HUES6 (cell line): ENCODE results near the gene PCBP3.

ENCODE experiments used
- H3K27ac ChIP-seq: 2 replicates; pipeline ENCODE4 v1.7.0; 2013; ENCODE audit warnings: low read depth, mild to moderate bottlenecking, low read length, inconsistent platforms
- H3K27me3 ChIP-seq: 2 replicates; pipeline ENCODE4 v1.6.1; 2013; ENCODE audit warnings: low read length; ENCODE audit not compliant: control insufficient read depth, insufficient read depth
- H3K36me3 ChIP-seq: 2 replicates; pipeline ENCODE4 v1.6.1; 2013; ENCODE audit warnings: low read length; ENCODE audit not compliant: control insufficient read depth, insufficient read depth
- H3K4me1 ChIP-seq: 2 replicates; pipeline ENCODE4 v1.6.1; 2013; ENCODE audit warnings: low read length; ENCODE audit not compliant: control insufficient read depth, insufficient read depth
- H3K4me3 ChIP-seq: 2 replicates; pipeline ENCODE4 v1.5.1; 2013; ENCODE audit warnings: low read depth, low read length
- H3K9ac ChIP-seq: one replicate; pipeline ENCODE4 v1.6.1; 2013; ENCODE audit warnings: mild to moderate bottlenecking, low read length
- H3K9me3 ChIP-seq: 2 replicates; pipeline ENCODE4 v1.6.1; 2013; ENCODE audit warnings: low read depth, low read length; ENCODE audit not compliant: control insufficient read depth, insufficient read depth

The PCBP3 gene

DNA sequence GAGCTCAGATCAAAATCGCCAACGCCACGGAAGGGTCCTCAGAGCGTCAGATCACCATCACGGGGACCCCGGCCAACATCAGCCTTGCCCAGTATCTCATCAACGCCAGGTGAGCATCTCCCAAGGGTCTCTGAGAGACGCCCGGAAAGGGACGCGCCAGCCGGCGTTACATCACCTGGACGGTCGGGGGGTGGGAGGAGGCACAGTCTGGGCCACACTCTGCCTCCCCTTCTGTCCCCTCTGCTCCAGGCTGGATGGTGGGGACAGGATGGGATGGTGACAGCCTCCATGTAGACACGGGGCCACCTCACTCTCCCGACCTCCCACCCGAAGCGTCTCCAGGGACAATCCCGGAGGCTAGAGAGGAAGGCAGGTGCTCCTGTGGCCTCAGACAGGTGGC lies 296.6 kb downstream of the PCBP3 start:
- no peaks in the 10 kb centered on the region for H3K4me1 ChIP-seq
- H3K9ac ChIP-seq = no peak overlapping the region
- H3K9me3 ChIP-seq = peaks cover 21% of the 10 kb centered on the region; the same call in 1 of the 2 replicates
- no peaks in the 10 kb centered on the region for H3K36me3 ChIP-seq
- H3K4me3 ChIP-seq = no peak overlapping the region
- H3K27me3 ChIP-seq = no peaks in the 10 kb centered on the region
- H3K27ac ChIP-seq = no peak overlapping the region

- H3K9ac ChIP-seq = no peak overlapping the region
Measured at GRCh38 chr21:45940621-45941337, 297.3 kb downstream of the PCBP3 start.

GRCh38 chr21:45941338-45941710 lies 297.8 kb downstream of the PCBP3 start:
- Histone ChIP-seq H3K4me1 (no peaks in the 10 kb centered on the region), H3K27ac (no peak overlapping the region), H3K9ac (no peak overlapping the region), H3K9me3 (peaks cover 9% of the 10 kb centered on the region; the same call in 1 of the 2 replicates), H3K36me3 (no peaks in the 10 kb centered on the region), H3K4me3 (no peak overlapping the region), H3K27me3 (no peaks in the 10 kb centered on the region)

More at GRCh38 chr21:45940621-45941337, 297.3 kb downstream of the PCBP3 start:
- Histone ChIP-seq H3K9me3 (peaks cover 14% of the 10 kb centered on the region; the same call in 1 of the 2 replicates), H3K4me1 (no peaks in the 10 kb centered on the region), H3K27ac (no peak overlapping the region), H3K27me3 (no peaks in the 10 kb centered on the region), H3K4me3 (no peak overlapping the region), H3K36me3 (no peaks in the 10 kb centered on the region)

- Histone ChIP-seq H3K27ac (no peak overlapping the region), H3K27me3 (no peaks in the 10 kb centered on the region), H3K4me1 (no peaks in the 10 kb centered on the region), H3K9me3 (peaks cover 3% of the 10 kb centered on the region; the same call in 1 of the 2 replicates), H3K4me3 (no peak overlapping the region), H3K36me3 (no peaks in the 10 kb centered on the region), H3K9ac (no peak overlapping the region)
Measured at GRCh38 chr21:45941717-45942546, 298.4 kb downstream of the PCBP3 start.

- no peaks in the 10 kb centered on the region for H3K27me3 ChIP-seq
- H3K4me1 ChIP-seq = no peaks in the 10 kb centered on the region
- no peaks in the 10 kb centered on the region for H3K36me3 ChIP-seq
- H3K9ac ChIP-seq = no peak overlapping the region
- no peaks in the 10 kb centered on the region; the same call in 1 of the 2 replicates for H3K9me3 ChIP-seq
- H3K4me3 ChIP-seq = no peak overlapping the region
- H3K27ac ChIP-seq = no peak overlapping the region
Measured at GRCh38 chr21:45942755-45943629, 299.5 kb downstream of the PCBP3 start.

GRCh38 chr21:45943630-45944540 lies 300.4 kb downstream of the PCBP3 start:
- no peaks in the 10 kb centered on the region for H3K36me3 ChIP-seq
- no peak overlapping the region for H3K9ac ChIP-seq
- no peak overlapping the region for H3K4me3 ChIP-seq
- no peaks in the 10 kb centered on the region; the same call in 1 of the 2 replicates for H3K9me3 ChIP-seq
- H3K4me1 ChIP-seq = 0 out of 2 replicates have a peak, but pooled peaks cover 3% of the 10 kb centered on the region
- H3K27ac ChIP-seq = no peak overlapping the region
- no peaks in the 10 kb centered on the region for H3K27me3 ChIP-seq

GRCh38 chr21:45944601-45945000 lies 301.1 kb downstream of the PCBP3 start:
- Histone ChIP-seq H3K27me3 (no peaks in the 10 kb centered on the region), H3K4me1 (0 out of 2 replicates have a peak, but pooled peaks cover 3% of the 10 kb centered on the region), H3K9me3 (no peaks in the 10 kb centered on the region; the same call in 1 of the 2 replicates), H3K27ac (no peak overlapping the region), H3K4me3 (no peak overlapping the region), H3K9ac (no peak overlapping the region), H3K36me3 (no peaks in the 10 kb centered on the region)

DNA sequence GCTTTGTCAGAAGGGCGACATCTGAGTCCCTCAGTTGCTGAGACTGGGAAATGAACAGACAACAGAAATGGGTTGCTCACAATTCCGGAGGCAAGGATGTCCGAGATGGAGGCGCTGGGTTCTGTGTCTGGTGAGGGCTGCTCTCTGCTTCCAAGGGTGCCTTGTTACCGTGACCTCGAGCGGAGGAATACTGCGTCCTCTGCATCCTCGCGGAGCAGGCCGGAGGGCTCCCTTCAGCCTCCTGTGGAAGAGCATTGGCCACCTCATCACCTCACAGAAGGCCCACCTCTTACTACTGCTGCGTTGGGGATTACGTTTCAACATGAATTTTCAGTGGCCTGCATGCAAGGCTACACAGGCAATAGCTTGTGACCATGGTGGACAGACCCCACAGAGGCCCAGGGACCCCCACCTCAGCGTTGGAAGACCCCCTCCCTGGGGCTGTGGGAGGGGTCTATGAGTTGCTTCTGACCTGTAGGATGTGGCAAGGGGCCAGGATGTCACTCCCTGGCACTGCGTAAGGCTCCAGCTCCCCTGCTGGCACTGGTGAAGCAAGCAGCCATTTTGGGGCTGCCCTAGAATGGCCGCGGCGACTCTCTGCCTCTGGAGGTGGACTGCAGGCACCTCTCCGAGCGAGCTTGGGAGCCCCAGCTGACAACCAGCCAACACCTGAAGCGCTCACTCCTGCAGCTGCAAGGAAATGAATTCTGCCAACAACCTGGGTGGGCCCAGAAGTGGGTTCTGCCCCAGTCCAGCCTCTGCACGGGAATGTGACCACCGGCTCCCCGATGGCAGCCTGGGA lies 301.7 kb downstream of the PCBP3 start:
- H3K9me3 ChIP-seq = no peaks in the 10 kb centered on the region
- H3K4me3 ChIP-seq = no peak overlapping the region
- no peak overlapping the region for H3K9ac ChIP-seq
- no peak overlapping the region for H3K27ac ChIP-seq
- no peaks in the 10 kb centered on the region for H3K36me3 ChIP-seq
- peaks cover 8% of the 10 kb centered on the region; the same call in 1 of the 2 replicates for H3K4me1 ChIP-seq
- no peaks in the 10 kb centered on the region for H3K27me3 ChIP-seq

DNA sequence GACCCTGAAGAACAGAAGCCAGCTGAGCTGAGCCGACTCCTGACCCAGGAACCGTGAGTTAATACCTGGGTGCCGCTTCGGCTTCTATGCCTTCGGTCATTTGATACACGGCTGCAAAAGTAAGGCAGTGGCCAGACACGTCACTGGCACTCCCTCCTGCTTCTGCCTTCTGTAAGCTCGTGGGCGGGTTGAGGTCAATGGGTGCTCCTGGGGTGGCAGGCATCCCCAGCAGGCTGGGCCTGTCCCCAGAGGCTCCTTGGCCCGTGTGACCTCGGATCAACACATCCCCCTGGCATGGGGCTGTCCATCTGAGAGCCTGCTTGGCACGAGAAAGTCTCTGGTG lies 302.3 kb downstream of the PCBP3 start:
- H3K9me3 ChIP-seq = no peaks in the 10 kb centered on the region

More for the DNA sequence above, 302.3 kb downstream of the PCBP3 start:
- Histone ChIP-seq H3K27ac (no peak overlapping the region), H3K4me1 (peaks cover 14% of the 10 kb centered on the region; the same call in 1 of the 2 replicates), H3K4me3 (no peak overlapping the region), H3K36me3 (no peaks in the 10 kb centered on the region), H3K27me3 (no peaks in the 10 kb centered on the region), H3K9ac (no peak overlapping the region)
